T-helper 22 cell (primary cell): ENCODE measurements around the gene NHSL1.

ENCODE experiments used
- DNase-seq: peaks from one replicate; pipeline ENCODE4 v3.0.0-alpha.2; 2020; ENCODE audit warnings: low read depth

NHSL1 gene

DNA sequence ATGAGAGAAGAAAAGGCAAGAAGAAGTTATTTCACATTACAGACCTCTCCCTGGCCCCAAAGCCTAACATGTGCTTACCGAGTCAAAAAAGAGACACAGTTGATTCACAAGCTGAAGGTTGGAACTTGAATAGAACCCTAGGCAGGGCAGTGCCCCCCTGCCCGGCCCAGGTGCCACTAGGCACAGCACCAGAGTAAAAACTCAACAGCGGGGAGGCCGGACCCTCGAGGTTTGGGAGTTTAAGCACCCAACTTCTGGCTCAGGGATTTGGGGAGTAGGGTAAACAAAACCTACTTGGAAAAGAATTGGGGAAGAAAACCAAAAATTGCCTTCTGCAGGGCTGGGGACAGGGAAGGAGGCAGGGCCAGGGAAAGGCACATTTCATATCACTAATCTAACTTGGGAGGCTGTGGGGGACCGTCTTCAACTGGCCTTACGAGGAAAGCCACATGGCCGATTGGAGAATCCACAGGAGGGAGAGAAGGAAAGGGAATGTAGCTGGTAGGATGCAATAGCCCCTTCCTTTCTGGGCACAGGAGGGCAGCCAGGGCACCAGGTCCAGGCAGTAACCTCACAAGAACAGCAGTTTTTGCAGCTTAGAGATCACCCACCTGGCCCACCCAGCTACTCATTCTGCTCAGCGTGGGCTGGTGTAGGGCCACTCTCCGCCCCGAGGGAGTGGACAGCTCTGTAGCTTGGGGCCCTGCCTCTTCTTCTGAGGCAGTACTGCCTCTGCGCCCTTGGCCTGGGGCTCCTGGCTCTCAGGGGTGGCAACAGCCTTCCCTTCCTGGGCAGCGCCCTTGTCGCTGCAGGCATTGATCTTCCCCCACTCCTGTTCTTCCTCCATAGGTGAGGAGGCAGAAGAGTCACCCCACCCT is 97.1 kb downstream of the NHSL1 start:
- DNase-seq = no peak

DNA sequence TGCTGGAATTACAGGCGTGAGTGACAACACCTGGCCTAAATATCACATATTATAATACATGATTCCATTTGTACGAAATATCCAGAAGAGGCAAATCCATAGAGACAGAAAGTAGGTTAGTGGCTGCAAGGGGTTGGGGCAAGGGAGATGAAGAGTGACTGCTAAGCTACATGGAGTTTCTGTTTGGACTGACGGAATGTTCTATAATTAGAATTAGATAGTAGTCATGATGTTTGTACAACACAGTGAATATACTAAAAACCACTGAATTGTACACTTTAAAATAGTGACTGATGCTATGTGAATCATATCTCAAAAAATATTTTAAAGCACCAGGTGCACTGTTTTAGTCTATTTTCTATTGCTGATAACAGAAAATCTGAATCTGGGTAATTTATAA is 99.0 kb downstream of the NHSL1 start:
- DNase-seq = no peak

DNA sequence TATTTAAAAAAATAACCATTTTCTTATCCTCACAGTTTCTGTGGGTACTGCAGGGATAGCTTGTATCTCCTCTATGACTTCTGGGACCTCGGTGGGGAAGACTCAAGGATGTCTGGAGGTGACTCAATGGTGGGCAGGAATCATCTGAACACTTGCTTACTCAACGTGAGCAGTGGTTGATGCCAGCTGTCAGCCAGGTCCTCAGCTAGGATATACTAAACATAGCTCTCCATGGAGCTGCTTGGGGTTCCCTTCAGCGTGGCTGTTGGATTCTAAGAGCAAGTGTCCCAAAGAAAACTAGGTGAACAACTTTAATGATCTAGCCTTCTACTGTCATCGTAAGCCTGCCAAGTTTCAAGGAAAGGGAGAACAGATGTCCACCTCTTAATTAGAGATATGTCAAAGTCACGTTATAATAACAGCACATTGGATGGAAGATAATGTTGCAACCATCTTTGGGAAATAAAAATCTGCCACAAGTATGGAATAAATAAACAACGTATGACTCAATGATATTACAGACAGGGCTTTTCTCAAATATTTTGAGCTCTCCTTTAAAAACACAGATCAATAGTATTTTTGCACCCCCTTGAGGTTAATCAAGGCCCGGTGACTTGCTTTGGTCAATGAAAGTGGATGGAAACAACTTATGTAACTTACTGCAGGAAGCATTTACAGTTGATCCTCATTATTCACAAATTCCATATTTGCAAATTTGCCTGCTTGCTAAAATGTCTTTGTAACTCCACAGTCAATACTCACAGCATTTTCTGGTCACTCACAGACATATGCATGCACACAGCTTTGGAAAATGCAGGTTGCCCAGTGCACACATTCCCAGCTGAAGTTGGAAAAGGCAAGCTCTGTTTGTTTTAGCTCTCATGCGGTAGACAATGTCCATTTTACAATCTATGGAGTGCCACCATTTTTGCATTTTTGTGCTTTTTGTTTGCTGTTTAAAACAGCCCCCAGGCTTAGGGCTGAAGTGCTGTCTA is 101.9 kb downstream of the NHSL1 start:
- DNase-seq = no peak

GRCh38 chr6:138396709-138397108 is 102.6 kb downstream of the NHSL1 start:
- no peak for DNase-seq

- DNase-seq = no peak
Measured at GRCh38 chr6:138393871-138394783, 105.2 kb downstream of the NHSL1 start.

GRCh38 chr6:138389551-138389950 is 109.7 kb downstream of the NHSL1 start:
- DNase-seq = no peak

DNA sequence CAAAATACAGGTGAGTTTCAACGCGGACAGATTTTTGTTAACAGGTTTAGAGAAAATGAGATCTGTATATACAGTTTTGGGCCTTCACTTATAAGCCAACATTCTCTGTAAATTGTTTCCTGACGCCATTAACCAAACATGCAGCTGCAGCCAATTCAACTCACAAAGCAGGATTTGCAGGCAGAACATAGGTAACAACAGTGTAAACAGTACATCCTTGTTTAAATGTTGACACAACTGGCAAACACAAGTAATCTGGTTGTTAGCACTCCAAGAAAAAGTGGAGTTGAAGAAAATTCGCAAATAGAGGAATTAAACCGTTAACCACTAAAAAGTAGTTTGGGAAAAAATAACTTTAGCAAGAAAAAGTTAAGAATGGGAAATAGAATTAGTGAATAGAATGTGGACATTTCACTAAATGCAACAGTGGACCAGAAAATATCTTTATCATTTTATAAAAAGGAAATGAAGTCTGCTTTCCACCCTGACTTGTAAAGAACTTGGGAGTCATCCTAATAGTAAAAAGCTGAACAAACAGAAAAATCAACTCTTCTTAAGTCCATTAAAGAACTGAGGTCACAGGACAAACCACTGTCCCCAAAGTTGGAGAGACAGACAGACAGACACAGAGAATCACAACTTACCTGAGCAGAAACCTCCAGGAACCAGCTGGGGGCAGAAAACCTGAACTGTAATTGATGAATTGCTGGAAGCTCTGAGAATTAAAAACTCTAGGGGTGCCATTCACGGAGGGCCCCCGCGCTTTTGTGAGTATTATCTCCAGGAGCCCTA is 111.5 kb downstream of the NHSL1 start:
- no peak for DNase-seq

- no peak for DNase-seq
Measured at GRCh38 chr6:138386897-138387296, 112.4 kb downstream of the NHSL1 start.

DNA sequence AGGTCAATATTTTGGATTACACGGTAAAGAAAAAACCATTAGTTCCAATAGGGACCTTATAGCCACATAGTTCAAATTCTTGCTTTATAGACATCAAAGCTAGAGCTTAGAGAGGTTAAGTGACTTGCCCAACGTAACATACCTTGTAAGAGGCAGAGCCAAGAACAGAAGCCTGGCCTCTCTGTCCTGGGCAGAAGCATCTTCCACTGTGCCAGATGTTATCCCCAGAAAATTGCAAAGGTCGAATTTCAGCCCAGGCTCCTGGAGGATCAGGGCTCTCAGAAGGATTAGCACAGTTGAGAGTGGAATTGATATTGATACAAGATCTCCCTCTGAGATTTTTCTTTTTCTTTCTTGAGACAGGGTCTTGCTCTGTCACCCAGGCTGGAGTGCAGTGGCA is 115.5 kb downstream of the NHSL1 start:
- no peak for DNase-seq

DNA sequence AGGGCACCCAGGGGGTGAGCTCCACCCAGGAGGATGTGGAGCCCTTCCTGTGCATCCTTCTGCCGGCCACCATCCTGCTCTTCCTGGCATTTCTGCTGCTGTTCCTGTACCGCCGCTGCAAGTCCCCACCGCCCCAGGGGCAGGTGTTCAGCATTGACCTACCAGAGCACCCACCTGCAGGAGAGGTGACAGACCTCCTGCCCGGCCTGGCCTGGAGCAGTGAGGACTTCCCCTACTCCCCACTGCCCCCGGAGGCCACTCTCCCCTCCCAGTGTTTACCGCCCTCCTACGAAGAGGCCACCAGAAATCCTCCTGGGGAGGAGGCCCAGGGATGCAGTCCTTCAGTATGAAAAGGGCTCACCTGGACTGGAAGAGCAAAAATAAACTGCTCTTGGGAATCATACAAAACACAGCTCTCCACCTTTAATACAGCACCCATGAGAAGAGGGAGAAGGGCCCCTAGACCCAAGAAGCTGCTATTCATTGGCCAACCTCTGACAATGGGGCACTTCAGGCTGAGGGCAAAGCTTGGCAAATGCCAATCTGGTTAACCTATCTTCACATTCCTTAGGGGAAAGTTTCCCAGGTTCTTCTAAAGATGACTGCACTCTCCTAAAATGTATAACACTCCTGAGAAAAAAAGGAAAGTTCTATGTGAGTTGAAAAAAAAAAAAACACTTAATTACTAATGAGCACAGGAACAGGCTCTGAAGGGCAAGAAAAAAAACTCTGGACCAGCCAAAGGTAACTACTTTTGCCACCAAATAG is 116.6 kb downstream of the NHSL1 start:
- DNase-seq = no peak

DNA sequence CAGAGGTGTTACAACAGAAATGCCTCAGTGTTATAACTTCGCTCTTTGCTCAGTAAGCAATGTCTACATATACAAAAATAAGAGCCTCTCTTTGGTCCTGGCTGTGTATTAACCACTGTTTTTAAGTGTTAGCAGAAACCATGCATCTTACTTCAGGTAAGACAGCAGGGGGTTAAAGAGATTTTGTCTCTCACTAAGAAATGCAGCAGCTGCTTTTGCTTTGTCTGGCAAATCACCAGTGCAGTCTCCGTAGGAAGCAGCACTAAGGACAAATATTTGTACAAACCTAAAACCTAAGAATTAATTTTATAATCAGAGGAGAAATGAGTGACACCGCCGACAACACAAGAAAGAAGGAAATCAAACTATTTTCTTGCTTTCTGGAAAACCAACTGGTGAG is 120.8 kb downstream of the NHSL1 start:
- DNase-seq = no peak

GRCh38 chr6:138377844-138378243 is 121.5 kb downstream of the NHSL1 start, which contains the start of gene SMIM28:
TSS of gene SMIM28 (plus strand) at chr6:138377905. CDS start at chr6:138378073, 168 bp downstream.
- no peak for DNase-seq

DNA sequence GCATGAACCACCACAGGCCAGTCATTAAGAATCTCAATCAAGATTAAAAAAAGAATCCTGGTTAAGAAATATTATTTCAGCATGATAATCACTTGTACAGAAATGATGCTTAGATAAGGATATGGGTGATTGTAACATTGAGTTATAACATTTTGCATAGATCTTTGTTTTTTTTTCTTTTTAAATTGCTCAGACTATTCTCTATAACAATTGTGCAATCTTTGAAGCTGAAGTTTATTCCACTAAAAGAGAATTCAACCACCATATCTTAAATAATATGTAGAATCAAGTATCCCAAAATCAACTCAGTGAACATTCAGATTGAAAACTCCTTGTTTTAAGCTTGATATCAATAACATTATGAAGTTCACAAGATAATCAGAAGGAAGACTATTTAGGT is 122.3 kb downstream of the NHSL1 start:
- DNase-seq = no peak

DNA sequence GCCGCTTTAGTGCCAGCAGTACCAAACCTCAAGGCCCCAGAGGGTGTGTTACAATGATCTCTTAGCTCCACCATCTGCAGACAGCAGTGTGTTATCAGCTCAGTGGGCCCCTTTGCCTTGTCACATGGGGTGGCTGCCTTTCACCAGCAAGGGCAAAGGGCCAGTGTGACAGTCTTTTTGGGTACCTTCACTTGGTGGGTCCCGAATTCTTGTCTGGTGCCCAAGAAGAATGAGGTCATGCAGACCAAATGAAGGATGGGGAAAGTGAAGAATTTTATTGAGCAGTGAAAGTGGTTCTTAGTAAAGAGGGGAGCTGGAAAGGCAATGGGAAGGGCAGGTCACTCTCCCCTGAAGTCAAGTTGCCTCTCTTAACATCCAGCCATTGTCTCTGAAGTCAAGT is 124.5 kb downstream of the NHSL1 start:
- no peak for DNase-seq

DNA sequence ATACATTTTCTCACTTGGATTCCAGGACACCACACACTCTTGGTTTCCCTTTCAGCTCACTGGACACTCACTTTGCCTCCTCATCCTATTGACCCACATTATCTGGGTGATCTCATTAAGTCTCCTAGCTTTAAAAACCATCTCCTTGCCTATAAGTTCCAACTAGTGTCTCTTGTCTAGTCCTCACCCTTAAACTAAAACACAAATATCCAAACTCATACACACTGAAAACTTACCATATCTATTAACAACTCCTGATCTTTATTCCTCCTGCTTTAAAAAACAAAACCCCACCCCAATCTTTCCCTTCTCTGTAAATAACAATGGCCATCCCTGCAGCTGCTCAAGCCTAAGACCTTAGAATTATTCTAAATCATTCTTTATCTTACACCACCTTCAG is 125.1 kb downstream of the NHSL1 start:
- DNase-seq = no peak

DNA sequence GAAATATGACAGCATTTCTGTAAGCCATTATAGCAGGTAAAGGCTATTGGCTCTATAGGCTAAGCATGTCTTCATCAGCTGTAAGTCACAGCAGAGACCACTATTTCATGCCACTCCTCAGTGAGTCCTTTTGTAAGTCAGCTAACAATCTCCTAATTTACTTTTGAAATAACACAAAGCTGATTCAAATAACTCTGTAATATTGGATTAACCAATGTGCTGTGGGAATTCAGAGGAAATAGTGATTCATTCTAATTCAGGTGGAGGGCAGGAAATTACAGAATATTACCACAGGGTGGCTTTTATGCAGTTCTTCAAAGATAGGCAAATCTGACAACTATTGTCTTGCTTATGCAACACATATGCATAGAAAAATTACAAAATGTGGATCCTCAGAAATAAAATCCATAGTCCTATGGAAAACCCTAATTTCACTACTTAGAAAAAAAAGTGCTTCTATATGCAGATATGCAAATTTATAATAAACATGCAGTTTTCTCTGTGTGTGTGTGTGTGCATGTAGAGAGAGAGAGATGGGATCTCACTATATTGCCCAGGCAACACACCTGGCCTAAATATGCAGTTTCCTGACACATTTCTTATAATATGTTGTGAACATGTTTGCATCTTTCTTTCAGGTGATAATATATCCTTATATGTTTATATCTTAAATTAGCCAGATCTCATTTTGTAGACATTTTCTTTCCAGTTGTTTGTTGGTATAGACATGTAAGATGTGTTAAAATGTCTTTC is 126.4 kb downstream of the NHSL1 start:
- DNase-seq = no peak
